SH-SY5Y (cell line): ENCODE results near the gene TXNRD1.

Experiments
- GATA2 ChIP-seq: IDR thresholded peaks from 2 replicates; pipeline ENCODE4 v1.6.1; 2011; ENCODE audit warnings: mild to moderate bottlenecking, low read depth, low read length
- GATA3 ChIP-seq: IDR thresholded peaks from 2 replicates; pipeline ENCODE4 v1.6.1; 2011; ENCODE audit warnings: low read depth, mild to moderate bottlenecking, low read length, moderate library complexity

- TF ChIP-seq GATA3, result no peak
- no peak for TF ChIP-seq GATA2
Measured at GRCh38 chr12:104201238-104202001, 14.2 kb upstream of the TXNRD1 start.
